Measurements from ENCODE around the gene HES7. TPM values are rescaled to one million over a fixed set of nuclear protein-coding genes. Genes with fewer than 3 reads are reported as not detected.

Gene HES7
- total RNA-seq, 1 experiment from 2014 or later: 0.61 TPM

DNA sequence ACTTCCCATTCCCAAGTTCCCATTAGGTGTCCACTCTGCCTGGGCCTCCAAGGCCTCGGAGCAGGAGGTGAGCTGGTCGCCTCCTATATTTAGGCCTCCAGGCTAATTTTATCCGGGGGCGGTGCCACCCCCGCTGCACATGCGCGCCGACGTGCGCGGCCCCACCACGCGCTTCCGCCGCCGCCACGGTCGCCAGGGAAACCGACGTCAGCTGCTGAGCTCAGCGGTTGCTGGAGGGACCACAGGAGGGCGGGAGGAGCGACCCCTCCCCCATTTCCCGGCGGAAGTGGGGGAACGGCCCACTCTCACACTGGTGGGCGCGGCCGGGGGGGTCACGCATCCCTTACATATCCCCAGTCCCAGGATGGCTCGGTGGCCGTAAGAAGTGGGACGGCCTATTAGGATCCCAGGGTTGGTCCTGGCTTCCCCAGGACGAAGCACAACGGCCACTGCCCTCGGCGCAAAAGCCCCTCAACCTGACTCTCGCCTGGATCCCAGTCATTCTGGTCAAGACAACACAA is 27.3 kb upstream of the HES7 start:
- Histone ChIP-seq H3K36me3 (ENCODE audit: control insufficient read depth in 1 of 2, insufficient read depth in 2 of 2, low read length in 2 of 2) (peaks cover 36 to 43% of the 10 kb centered on the region in 2 experiments), H4K20me1 (ENCODE audit: insufficient read depth) (no peaks in the 10 kb centered on the region), H3K9me2 (ENCODE audit: insufficient read depth) (no peaks in the 10 kb centered on the region), H3K9ac (ENCODE audit: low read length) (peak overlapping the region; percentile 99), H3K4me1 (ENCODE audit: control insufficient read depth in 1 of 2, insufficient read depth in 2 of 2, low read length in 2 of 2) (peaks cover 36 to 57% of the 10 kb centered on the region in 2 experiments), H3K27ac (ENCODE audit: low read depth, low read length) (peak overlapping the region; percentile 77), H3K4me2 (ENCODE audit: low read length) (peak overlapping the region; percentile 100), H3K27me3 (ENCODE audit: insufficient read depth, low read length) (no peaks in the 10 kb centered on the region), H2AFZ (ENCODE audit: low read depth, low read length, poor library complexity, severe bottlenecking) (no peak overlapping the region), H3K9me3 (ENCODE audit: control insufficient read depth in 1 of 2, insufficient read depth in 1 of 2, low read depth in 1 of 2, low read length in 2 of 2) (no peaks in the 10 kb centered on the region), H3K4me3 (replicated peaks in 1 of 2; ENCODE audit: low read depth in 1 of 2, low read length in 2 of 2) (peak overlapping the region; percentile 85 to 91), H3K79me2 (ENCODE audit: insufficient read depth, low read length) (peaks cover 57% of the 10 kb centered on the region)
- POLR2A ChIA-PET: interaction anchor here (0.6 to 1.6 kb wide), 5 partner anchors 10 to 68 kb away, joined by 3 to 6 read pairs (median 4); partner anchors contain the start of gene BORCS6
- DNase-seq (ENCODE audit: low read depth, low spot score): no peak
- ATAC-seq: peak; percentile 45
- intact Hi-C loops (cut with micrococcal nuclease): no loop called here
- RAD21 ChIA-PET (ENCODE audit: low non-redundant PET in 1 of 2, low total read pairs in 2 of 2, uncharacterized antibody in 2 of 2, unreplicated experiment in 2 of 2): no interaction called here
- CTCF ChIA-PET: interaction anchor here (0.6 to 1.0 kb wide), 2 partner anchors 10 to 12 kb away, joined by 4 read pairs; no protein-coding TSS in a partner anchor
- no TSS peak for BruUV-seq (replicated peaks)
- TF ChIP-seq EGR1 (IDR thresholded peaks at IDR 0.05; ENCODE audit: low read depth) (peak; percentile 93), POLR2AphosphoS5 (IDR thresholded peaks at IDR 0.05; ENCODE audit: low read depth, low read length) (peak; percentile 31), ZFX (IDR thresholded peaks at IDR 0.05) (peak; percentile 22; the same call in 1 of the 2 replicates), ZNF274 (IDR thresholded peaks at IDR 0.05; ENCODE audit: low read depth, low read length) (no peak), JUND (IDR thresholded peaks at IDR 0.05) (no peak), YY1 (IDR thresholded peaks at IDR 0.05; ENCODE audit: extremely low read depth, insufficient replicate concordance, low read depth, low read length) (no peak), EZH2phosphoT487 (IDR thresholded peaks at IDR 0.05; ENCODE audit: borderline replicate concordance) (no peak), CBX3 (IDR thresholded peaks at IDR 0.05; ENCODE audit: low read depth) (no peak), ELF1 (IDR thresholded peaks at IDR 0.05; ENCODE audit: borderline replicate concordance, low read depth) (no peak), EZH2 (IDR thresholded peaks at IDR 0.05) (no peak), SP1 (IDR thresholded peaks at IDR 0.05; ENCODE audit: low read depth) (no peak), RAD21 (IDR thresholded peaks at IDR 0.05; ENCODE audit: low read depth) (no peak)
- TF ChIP-seq, protein P1, sequence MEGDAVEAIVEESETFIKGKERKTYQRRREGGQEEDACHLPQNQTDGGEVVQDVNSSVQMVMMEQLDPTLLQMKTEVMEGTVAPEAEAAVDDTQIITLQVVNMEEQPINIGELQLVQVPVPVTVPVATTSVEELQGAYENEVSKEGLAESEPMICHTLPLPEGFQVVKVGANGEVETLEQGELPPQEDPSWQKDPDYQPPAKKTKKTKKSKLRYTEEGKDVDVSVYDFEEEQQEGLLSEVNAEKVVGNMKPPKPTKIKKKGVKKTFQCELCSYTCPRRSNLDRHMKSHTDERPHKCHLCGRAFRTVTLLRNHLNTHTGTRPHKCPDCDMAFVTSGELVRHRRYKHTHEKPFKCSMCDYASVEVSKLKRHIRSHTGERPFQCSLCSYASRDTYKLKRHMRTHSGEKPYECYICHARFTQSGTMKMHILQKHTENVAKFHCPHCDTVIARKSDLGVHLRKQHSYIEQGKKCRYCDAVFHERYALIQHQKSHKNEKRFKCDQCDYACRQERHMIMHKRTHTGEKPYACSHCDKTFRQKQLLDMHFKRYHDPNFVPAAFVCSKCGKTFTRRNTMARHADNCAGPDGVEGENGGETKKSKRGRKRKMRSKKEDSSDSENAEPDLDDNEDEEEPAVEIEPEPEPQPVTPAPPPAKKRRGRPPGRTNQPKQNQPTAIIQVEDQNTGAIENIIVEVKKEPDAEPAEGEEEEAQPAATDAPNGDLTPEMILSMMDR (IDR thresholded peaks at IDR 0.05 in 2 of 3, conservative IDR thresholded peaks at IDR 0.05 in 1 of 3; ENCODE audit: borderline replicate concordance in 1 of 3, insufficient read depth in 1 of 3, low read depth in 2 of 3, low read length in 2 of 3): no peak
- TF ChIP-seq, protein P2, sequence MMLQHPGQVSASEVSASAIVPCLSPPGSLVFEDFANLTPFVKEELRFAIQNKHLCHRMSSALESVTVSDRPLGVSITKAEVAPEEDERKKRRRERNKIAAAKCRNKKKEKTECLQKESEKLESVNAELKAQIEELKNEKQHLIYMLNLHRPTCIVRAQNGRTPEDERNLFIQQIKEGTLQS (IDR thresholded peaks at IDR 0.05): no peak
- TF ChIP-seq, protein P3, sequence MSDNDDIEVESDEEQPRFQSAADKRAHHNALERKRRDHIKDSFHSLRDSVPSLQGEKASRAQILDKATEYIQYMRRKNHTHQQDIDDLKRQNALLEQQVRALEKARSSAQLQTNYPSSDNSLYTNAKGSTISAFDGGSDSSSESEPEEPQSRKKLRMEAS (IDR thresholded peaks at IDR 0.05): peak; percentile 79
